Nephron (organoid): ENCODE measurements around the gene GCGR.

Source experiments
- H3K27ac Mint-ChIP-seq, 3 experiments: 2 replicates each; pipeline ENCODE4 v1.8.0; 2020; ENCODE audit warnings: mixed read lengths in 3 of 3, mild to moderate bottlenecking in 2 of 3, moderate library complexity in 1 of 3
- H3K27me3 Mint-ChIP-seq: 2 replicates; pipeline ENCODE4 v1.8.0; 2021; ENCODE audit warnings: low read depth, mild to moderate bottlenecking, moderate library complexity, mixed read lengths
- H3K36me3 Mint-ChIP-seq: 2 replicates; pipeline ENCODE4 v1.8.0; 2020; ENCODE audit warnings: low read depth, mixed read lengths
- H3K4me1 Mint-ChIP-seq: 2 replicates; pipeline ENCODE4 v1.8.0; 2020; ENCODE audit warnings: mixed read lengths
- H3K4me3 Mint-ChIP-seq, 3 experiments: 2 replicates each; pipeline ENCODE4 v1.8.0; 2020; ENCODE audit warnings: mild to moderate bottlenecking in 3 of 3, mixed read lengths in 3 of 3, moderate library complexity in 2 of 3
- H3K9me3 Mint-ChIP-seq: 2 replicates; pipeline ENCODE4 v1.8.0; 2020; ENCODE audit warnings: mixed read lengths
- TF ChIP-seq, protein P1 (sequence below), 3 experiments: fragments of 200-600 bp; sonication (generic); IDR thresholded peaks; one replicate each; pipeline ENCODE4 v1.5.0; 2021; ENCODE audit warnings: antibody characterized with exemption in 3 of 3; ENCODE audit not compliant: unreplicated experiment in 3 of 3

GCGR gene

DNA sequence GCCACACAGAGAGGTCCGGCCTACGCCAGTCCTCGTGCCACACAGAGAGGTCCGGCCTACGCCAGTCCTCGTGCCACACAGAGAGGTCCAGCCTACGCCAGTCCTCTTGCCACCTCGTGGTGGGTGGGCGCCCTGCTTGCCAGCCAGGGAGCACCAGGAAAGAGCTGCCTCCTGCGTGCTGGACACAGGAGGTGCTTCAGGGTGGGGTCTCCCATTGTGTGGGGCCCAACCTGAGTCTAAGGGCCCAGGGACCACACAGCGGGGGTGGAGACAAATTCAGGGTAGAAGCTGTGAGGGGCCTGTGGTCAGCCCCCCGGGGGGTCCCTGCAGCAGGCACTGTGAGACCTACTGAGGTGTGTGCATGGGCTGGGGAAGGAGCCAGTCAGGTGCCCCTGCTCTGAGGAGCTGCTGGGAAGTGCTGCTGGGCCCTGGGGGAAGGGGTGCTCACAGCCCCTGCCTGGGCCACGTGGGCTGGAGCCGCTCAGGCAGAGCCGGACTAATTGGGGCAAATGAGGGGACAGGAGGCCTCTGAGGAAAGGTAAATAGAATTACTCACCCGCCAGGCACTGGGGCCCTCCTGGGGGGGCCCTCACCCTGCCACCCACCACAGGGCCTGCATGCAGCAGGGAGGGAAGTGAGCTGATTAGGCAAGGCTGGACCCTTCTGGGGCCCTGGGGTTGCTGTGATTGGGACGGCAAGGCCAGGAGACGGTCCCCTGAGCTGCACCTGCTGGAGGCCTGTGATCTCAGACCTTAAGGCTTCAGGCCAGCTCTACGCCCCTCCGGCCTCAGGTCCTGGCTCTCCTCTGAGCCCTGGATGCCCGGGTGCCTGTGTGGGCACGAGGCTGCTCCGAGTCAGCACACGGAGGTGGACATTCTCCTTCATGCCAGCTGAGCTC lies 11.0 kb downstream of the GCGR start:
- TF ChIP-seq, protein P1, sequence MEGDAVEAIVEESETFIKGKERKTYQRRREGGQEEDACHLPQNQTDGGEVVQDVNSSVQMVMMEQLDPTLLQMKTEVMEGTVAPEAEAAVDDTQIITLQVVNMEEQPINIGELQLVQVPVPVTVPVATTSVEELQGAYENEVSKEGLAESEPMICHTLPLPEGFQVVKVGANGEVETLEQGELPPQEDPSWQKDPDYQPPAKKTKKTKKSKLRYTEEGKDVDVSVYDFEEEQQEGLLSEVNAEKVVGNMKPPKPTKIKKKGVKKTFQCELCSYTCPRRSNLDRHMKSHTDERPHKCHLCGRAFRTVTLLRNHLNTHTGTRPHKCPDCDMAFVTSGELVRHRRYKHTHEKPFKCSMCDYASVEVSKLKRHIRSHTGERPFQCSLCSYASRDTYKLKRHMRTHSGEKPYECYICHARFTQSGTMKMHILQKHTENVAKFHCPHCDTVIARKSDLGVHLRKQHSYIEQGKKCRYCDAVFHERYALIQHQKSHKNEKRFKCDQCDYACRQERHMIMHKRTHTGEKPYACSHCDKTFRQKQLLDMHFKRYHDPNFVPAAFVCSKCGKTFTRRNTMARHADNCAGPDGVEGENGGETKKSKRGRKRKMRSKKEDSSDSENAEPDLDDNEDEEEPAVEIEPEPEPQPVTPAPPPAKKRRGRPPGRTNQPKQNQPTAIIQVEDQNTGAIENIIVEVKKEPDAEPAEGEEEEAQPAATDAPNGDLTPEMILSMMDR (IDR thresholded peaks at IDR 0.05; ENCODE audit: unreplicated experiment in 3 of 3), result no peak
- H3K4me1 Mint-ChIP-seq, result no peaks in the 10 kb centered on the region
- no peaks in the 10 kb centered on the region for H3K9me3 Mint-ChIP-seq
- no peaks in the 10 kb centered on the region for H3K36me3 Mint-ChIP-seq
- no peak overlapping the region for H3K4me3 Mint-ChIP-seq
- H3K27ac Mint-ChIP-seq, result peak overlapping the region in 1 of 3 experiments; percentile 57
- peaks cover 11% of the 10 kb centered on the region for H3K27me3 Mint-ChIP-seq

DNA sequence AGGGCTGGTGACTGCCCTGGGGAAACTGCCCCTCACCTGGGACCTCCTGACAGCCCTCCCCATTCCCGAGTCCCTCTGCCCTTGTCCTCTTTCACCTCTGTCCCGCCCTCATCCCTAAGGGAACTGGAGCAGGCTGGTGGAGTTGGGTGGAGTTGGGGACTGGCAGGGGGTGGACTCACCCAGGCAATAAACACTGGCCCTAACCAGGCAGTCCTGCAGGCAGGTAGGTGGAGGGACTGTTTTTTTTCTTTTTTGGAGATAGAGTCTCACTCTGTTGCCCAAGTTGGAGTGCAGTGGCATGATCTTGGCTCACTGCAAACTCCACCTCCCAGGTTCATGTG lies 11.7 kb downstream of the GCGR start:
- Mint-ChIP-seq H3K4me1 (no peaks in the 10 kb centered on the region), H3K27ac (peak overlapping the region in 1 of 3 experiments; percentile 57), H3K9me3 (no peaks in the 10 kb centered on the region), H3K27me3 (peaks cover 9% of the 10 kb centered on the region), H3K4me3 (no peak overlapping the region), H3K36me3 (no peaks in the 10 kb centered on the region)
- TF ChIP-seq, protein P1 (IDR thresholded peaks at IDR 0.05; ENCODE audit: unreplicated experiment in 3 of 3), result no peak

DNA sequence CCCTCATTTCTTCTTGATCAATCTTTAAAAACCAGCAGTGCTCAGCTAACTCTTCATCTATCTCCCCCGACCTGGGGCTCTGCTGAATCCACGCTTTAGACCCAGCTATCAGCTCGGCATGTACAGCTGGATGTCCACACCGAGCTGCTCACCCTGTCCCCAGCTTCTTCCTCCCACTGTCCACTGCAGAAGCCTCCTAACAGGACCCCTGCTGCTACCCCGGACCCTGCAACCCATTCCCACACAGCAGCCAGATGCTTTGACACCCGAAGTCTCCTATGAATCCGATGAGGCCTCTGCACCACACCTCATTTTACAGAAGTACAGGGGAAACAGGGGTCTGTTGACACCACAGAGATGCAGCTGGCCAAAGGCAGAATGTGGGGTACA lies 13.8 kb downstream of the GCGR start:
- Mint-ChIP-seq H3K9me3 (no peaks in the 10 kb centered on the region), H3K4me1 (no peaks in the 10 kb centered on the region), H3K27me3 (peaks cover 9% of the 10 kb centered on the region), H3K27ac (peak overlapping the region in 1 of 3 experiments; percentile 77), H3K36me3 (no peaks in the 10 kb centered on the region), H3K4me3 (no peak overlapping the region)
- TF ChIP-seq, protein P1 (IDR thresholded peaks at IDR 0.05; ENCODE audit: unreplicated experiment in 3 of 3), result no peak

DNA sequence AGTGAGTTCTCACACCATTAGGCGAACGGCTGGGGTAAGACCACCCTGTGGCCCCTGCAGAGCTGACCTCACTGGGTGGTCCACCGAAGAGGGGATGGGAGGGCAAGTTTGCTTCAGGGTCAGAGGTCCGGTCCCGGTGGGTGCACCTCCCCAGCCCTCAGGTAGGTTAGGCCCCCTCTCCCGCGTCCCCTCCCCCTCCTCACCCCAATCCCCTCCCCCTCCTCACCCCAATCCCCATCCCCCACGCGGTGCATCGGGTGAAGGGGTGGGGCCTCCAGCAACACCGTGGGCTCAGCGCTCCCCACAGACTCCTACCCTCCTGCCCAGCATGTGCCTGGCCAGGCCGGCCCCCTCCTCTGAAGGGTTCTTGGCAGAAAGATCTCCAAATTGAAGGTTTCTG lies 15.8 kb downstream of the GCGR start:
- Mint-ChIP-seq H3K27ac (no peak overlapping the region), H3K27me3 (peaks cover 9% of the 10 kb centered on the region), H3K9me3 (no peaks in the 10 kb centered on the region), H3K4me1 (no peaks in the 10 kb centered on the region), H3K4me3 (no peak overlapping the region), H3K36me3 (peaks cover 3% of the 10 kb centered on the region)
- TF ChIP-seq, protein P1 (IDR thresholded peaks at IDR 0.05; ENCODE audit: unreplicated experiment in 3 of 3), result no peak

DNA sequence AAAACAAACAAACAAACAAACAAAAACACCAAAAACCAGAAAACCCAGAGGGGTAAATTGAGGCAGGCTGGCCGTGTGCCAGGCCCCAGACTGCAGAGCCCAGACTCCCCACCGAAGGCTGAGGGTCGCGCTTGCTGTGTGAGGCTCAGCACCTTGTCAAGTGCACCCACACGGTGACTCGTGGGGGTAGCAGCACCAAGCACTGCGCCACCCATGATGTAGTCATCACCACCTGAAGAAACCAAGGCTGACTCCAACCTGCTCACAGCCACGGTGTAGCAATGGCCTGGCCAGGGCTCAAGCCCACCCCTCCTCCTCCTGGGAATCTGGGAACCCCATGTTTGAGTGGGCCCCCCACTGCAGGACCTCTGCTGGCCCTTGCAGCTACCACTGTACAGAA lies 17.2 kb downstream of the GCGR start:
- H3K27me3 Mint-ChIP-seq, result peaks cover 9% of the 10 kb centered on the region
- H3K4me1 Mint-ChIP-seq, result no peaks in the 10 kb centered on the region

More for the DNA sequence above, 17.2 kb downstream of the GCGR start:
- Mint-ChIP-seq H3K36me3 (peaks cover 3% of the 10 kb centered on the region), H3K27ac (no peak overlapping the region), H3K9me3 (no peaks in the 10 kb centered on the region), H3K4me3 (no peak overlapping the region)
- TF ChIP-seq, protein P1 (IDR thresholded peaks at IDR 0.05; ENCODE audit: unreplicated experiment in 3 of 3), result no peak
